Omental fat pad (tissue), 4 donors: Measurements from ENCODE around the gene ELOVL4. TPM values are rescaled to one million over a fixed set of nuclear protein-coding genes. Genes with fewer than 3 reads are reported as not detected.
A peak's percentile ranks its signal among the peaks of the same experiment; 100 is the strongest.

ENCODE experiments used
- ATAC-seq: fragments of 150-250 bp; one replicate; pipeline ENCODE4 v1.9.1; 2016; ENCODE audit warnings: mild to moderate bottlenecking, moderate library complexity; ENCODE audit not compliant: low FRiP score
- DNase-seq: peaks from one replicate; pipeline ENCODE4 v3.0.0-alpha.2; 2019; ENCODE audit warnings: low spot score
- CTCF ChIP-seq, 3 donors: fragments of 450-650 bp; IDR thresholded peaks; one replicate each; pipeline ENCODE4 v1.5.1; 2016 to 2017; ENCODE audit warnings: antibody characterized with exemption in 3 of 3, mild to moderate bottlenecking in 3 of 3, moderate library complexity in 2 of 3
- total RNA-seq, 4 donors: library from RNA; depleted of rRNA; stranded (reverse); fragments of >200 nt; gene quantifications; one replicate each; pipeline ENCODE4 v1.1.0, GENCODE V29; 2016

The ELOVL4 gene
- total RNA-seq, result under 1 TPM; 0.19 to 0.95 (median 0.37) TPM

DNA sequence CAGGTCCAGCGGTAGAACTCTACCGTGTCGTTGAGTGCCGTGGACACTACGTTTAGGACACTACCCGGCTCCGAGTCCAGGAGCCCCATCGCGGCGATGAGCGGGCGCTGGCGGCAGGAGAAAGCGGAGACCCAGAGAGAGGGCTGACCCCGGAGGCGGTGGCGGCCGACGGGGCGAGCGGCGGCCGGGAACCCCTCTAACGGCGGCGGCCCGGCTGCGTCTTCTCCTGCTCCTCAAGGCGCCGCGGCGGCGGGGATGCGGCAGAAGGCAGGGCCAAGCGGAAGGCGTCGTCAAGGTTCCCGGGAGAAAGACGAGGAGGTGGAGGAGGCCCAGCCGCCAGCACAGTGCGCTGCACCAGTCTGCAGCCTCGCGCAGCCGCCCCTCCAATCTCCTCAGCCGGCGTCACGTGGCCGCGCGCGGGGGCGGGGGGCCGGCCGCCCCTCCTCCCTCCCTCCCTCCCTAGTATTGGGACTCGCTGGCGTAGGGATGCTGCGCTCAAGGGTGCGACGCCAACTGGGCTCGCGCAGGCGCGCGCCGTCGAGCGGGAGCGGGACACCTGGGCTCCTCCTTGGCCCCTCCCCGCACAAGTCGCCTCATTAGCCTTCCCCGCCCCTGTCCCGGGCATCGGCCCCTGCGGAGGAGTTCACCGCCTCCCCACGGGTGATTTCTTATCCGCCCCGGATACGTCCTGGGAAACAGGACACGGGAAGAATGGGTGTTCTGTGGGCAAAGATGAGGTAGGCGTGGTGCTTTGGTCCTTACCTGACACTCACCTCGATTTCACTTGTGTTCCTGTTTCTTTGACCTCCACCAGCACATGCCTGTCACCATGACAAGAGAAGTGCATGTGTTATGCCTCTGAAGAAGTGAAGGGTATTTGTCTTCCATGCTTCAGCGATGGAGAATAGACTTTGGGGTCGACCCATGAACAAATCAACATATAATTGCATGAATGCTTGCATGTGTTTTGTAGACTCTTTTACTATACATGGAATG, at the start of gene ELOVL4:
Gene ELOVL4, minus strand, starts transcription at position 363 of the 996 bp plus-strand sequence. Its CDS starts 274 bp downstream, at position 89.
- DNase-seq, result no peak
- TF ChIP-seq CTCF (IDR thresholded peaks at IDR 0.05), result no peak
- ATAC-seq, result peak; percentile 60

- no peak for TF ChIP-seq CTCF (IDR thresholded peaks at IDR 0.05)
- no peak for ATAC-seq
- DNase-seq, result no peak
Measured at GRCh38 chr6:79993911-79994309, 46.6 kb upstream of the ELOVL4 start.

- ATAC-seq, result no peak
- TF ChIP-seq CTCF (IDR thresholded peaks at IDR 0.05), result no peak
Measured at GRCh38 chr6:79993012-79993910, 45.9 kb upstream of the ELOVL4 start.

DNA sequence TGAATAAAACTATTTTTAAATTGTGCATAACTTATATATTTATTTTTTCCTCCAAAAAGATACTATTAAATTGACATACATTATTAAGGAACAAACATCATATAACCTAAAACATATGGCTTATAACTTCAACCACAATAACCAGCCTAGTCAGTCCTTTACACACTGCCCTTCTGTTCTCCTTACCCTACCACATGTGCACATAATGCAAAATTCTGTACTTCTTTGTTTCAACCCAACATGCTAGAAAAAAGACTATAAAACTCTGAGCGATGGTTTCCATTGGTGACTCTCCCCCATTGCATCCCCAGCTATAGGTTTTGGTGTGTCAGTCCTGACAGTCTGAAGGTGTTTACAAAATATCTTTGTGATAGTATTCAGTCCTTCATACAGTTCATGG, 42.3 kb upstream of the ELOVL4 start:
- no peak for DNase-seq
- no peak for ATAC-seq
- no peak for TF ChIP-seq CTCF (IDR thresholded peaks at IDR 0.05)

More at GRCh38 chr6:79993012-79993910, 45.9 kb upstream of the ELOVL4 start:
- DNase-seq, result no peak

- no peak for DNase-seq
- ATAC-seq, result no peak
- no peak for TF ChIP-seq CTCF (IDR thresholded peaks at IDR 0.05)
Measured at GRCh38 chr6:79985128-79985527, 37.8 kb upstream of the ELOVL4 start.

DNA sequence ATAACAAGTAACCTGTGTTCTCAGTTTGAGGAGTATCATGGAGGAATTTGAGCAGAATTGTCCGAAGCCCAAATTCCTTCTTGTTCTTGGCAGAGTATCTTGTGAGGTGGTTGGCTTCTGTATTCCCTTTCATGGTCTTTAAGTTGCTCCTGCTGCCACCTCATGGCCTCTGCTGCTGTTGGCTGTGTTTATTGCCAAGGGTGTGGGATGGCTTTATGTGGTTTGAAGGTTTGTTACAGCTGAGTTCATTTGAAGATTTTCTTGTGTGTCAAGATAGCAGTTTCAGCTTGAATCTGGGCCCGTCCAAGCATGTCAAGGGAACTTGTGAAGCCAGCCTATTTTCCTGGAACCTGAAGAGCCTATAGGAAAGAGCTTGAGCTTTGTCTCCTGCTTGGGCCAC, 36.9 kb upstream of the ELOVL4 start:
- TF ChIP-seq CTCF (IDR thresholded peaks at IDR 0.05), result no peak
- no peak for ATAC-seq
- DNase-seq, result no peak
